Lower leg skin (tissue), 3 donors: ENCODE results near the gene URM1.

Source experiments
- POLR2A ChIP-seq, 2 donors: fragments of 450-650 bp; IDR thresholded peaks; one replicate each; pipeline ENCODE4 v1.6.1; 2016 to 2017; ENCODE audit warnings: antibody characterized with exemption in 2 of 2, mild to moderate bottlenecking in 1 of 2, moderate library complexity in 1 of 2
- TF ChIP-seq, protein P1 (sequence below), 3 donors: fragments of 450-650 bp; IDR thresholded peaks; one replicate each; pipeline ENCODE4 v1.5.1; 2016; ENCODE audit warnings: antibody characterized with exemption in 3 of 3, mild to moderate bottlenecking in 3 of 3, moderate library complexity in 2 of 3

DNA sequence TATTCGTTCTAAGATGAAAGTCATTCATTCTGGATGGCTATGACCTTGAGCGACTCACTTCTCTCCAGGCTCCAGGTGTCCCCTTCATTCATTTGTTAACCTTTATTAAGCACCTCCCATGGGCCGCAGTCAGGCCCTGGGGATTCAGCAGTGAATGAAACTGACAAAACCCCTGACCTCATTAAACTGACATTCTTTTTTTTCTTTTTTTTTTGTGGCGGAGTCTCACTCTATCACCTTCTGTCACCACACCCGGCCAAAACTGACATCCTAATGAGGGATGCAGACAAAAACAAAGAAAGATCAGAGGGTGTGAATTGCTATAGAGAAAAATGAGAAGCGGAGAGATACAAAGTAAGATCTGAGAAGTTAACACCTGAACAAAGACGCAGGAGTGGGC lies 68.1 kb downstream of the URM1 start:
- TF ChIP-seq, protein P1, sequence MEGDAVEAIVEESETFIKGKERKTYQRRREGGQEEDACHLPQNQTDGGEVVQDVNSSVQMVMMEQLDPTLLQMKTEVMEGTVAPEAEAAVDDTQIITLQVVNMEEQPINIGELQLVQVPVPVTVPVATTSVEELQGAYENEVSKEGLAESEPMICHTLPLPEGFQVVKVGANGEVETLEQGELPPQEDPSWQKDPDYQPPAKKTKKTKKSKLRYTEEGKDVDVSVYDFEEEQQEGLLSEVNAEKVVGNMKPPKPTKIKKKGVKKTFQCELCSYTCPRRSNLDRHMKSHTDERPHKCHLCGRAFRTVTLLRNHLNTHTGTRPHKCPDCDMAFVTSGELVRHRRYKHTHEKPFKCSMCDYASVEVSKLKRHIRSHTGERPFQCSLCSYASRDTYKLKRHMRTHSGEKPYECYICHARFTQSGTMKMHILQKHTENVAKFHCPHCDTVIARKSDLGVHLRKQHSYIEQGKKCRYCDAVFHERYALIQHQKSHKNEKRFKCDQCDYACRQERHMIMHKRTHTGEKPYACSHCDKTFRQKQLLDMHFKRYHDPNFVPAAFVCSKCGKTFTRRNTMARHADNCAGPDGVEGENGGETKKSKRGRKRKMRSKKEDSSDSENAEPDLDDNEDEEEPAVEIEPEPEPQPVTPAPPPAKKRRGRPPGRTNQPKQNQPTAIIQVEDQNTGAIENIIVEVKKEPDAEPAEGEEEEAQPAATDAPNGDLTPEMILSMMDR (IDR thresholded peaks at IDR 0.05): no peak
- no peak for TF ChIP-seq POLR2A (IDR thresholded peaks at IDR 0.05)
